Activated CD4-positive, alpha-beta memory T cell treated with anti-CD3 and anti-CD28 coated beads for 36 hours (primary cell): Measurements from ENCODE around the gene NKX3-2. TPM values are rescaled to one million over a fixed set of nuclear protein-coding genes. Genes with fewer than 3 reads are reported as not detected.
A peak's percentile ranks its signal among the peaks of the same experiment; 100 is the strongest.

Experiments used
- CTCF ChIA-PET: fragments of 350-600 bp; sonication (Branson Sonifier 250); formaldehyde crosslinking; loops from one replicate; lab custom pipeline; 2021; ENCODE audit warnings: antibody characterized with exemption, inconsistent platforms; lab: Charles Lee
- POLR2A ChIA-PET: fragments of 350-600 bp; sonication (Branson Sonifier 250); formaldehyde crosslinking; loops from one replicate; lab custom pipeline; 2021; ENCODE audit warnings: antibody characterized with exemption; lab: Charles Lee
- DNase-seq: peaks from one replicate; pipeline ENCODE4 v3.0.0-alpha.2; 2020
- H3K27ac Mint-ChIP-seq: one replicate; pipeline ENCODE4 v1.8.0; 2021; ENCODE audit warnings: mixed read lengths
- H3K27me3 Mint-ChIP-seq: one replicate; pipeline ENCODE4 v1.8.0; 2021; ENCODE audit warnings: mixed read lengths
- H3K36me3 Mint-ChIP-seq: one replicate; pipeline ENCODE4 v1.8.0; 2021; ENCODE audit warnings: mixed read lengths
- H3K4me1 Mint-ChIP-seq: one replicate; pipeline ENCODE4 v1.8.0; 2021; ENCODE audit warnings: low read depth, mixed read lengths
- H3K4me3 Mint-ChIP-seq: one replicate; pipeline ENCODE4 v1.8.0; 2021; ENCODE audit warnings: mild to moderate bottlenecking, mixed read lengths
- H3K9me3 Mint-ChIP-seq: one replicate; pipeline ENCODE4 v1.8.0; 2021; ENCODE audit warnings: mixed read lengths
- intact Hi-C: fragments of 100-400 bp; cut with micrococcal nuclease; formaldehyde crosslinking; loops from one replicate; pipeline ENCODE4 v1.15.1; 2023
- total RNA-seq, 2 experiments: library from RNA; stranded (reverse); gene quantifications; one replicate each; pipeline ENCODE4 v1.2.3, GENCODE V29; 2021

The NKX3-2 gene
- total RNA-seq, 2 experiments from 2014 or later = not detected

- ChIA-PET CTCF (no interaction called here), POLR2A (no interaction called here)
- Mint-ChIP-seq H3K4me1 (peaks cover 24% of the 10 kb centered on the region), H3K4me3 (no peak overlapping the region), H3K9me3 (peaks cover 4% of the 10 kb centered on the region), H3K27ac (no peak overlapping the region), H3K36me3 (peaks cover 15% of the 10 kb centered on the region), H3K27me3 (peaks cover 82% of the 10 kb centered on the region)
- peak; percentile 27 for DNase-seq
- intact Hi-C loops = no loop called here
Measured at GRCh38 chr4:13537011-13537831, 7.1 kb downstream of the NKX3-2 start.

GRCh38 chr4:13536607-13537006, 7.7 kb downstream of the NKX3-2 start:
- no peak overlapping the region for H3K27ac Mint-ChIP-seq
- CTCF ChIA-PET = no interaction called here
- H3K4me1 Mint-ChIP-seq = peaks cover 24% of the 10 kb centered on the region
- intact Hi-C loops = no loop called here
- POLR2A ChIA-PET = no interaction called here
- DNase-seq = no peak
- H3K27me3 Mint-ChIP-seq = peaks cover 81% of the 10 kb centered on the region
- H3K9me3 Mint-ChIP-seq = peaks cover 4% of the 10 kb centered on the region
- H3K4me3 Mint-ChIP-seq = no peak overlapping the region
- H3K36me3 Mint-ChIP-seq = peaks cover 15% of the 10 kb centered on the region

- peaks cover 4% of the 10 kb centered on the region for H3K9me3 Mint-ChIP-seq
- H3K27me3 Mint-ChIP-seq = peaks cover 82% of the 10 kb centered on the region
- peak overlapping the region; percentile 23 for H3K27ac Mint-ChIP-seq
- H3K36me3 Mint-ChIP-seq = peaks cover 14% of the 10 kb centered on the region
- no peak for DNase-seq
- intact Hi-C loops = no loop called here
- CTCF ChIA-PET = no interaction called here
- H3K4me3 Mint-ChIP-seq = no peak overlapping the region
- peaks cover 19% of the 10 kb centered on the region for H3K4me1 Mint-ChIP-seq
- POLR2A ChIA-PET = no interaction called here
Measured at GRCh38 chr4:13535708-13536361, 8.5 kb downstream of the NKX3-2 start.

- DNase-seq = no peak
- intact Hi-C loops = no loop called here
- POLR2A ChIA-PET = no interaction called here
- Mint-ChIP-seq H3K4me1 (peaks cover 19% of the 10 kb centered on the region), H3K27ac (peak overlapping the region; percentile 23), H3K4me3 (no peak overlapping the region), H3K27me3 (peaks cover 85% of the 10 kb centered on the region), H3K36me3 (peaks cover 13% of the 10 kb centered on the region), H3K9me3 (peaks cover 4% of the 10 kb centered on the region)
- CTCF ChIA-PET = no interaction called here
Measured at GRCh38 chr4:13535118-13535517, 9.2 kb downstream of the NKX3-2 start.

GRCh38 chr4:13534344-13535063, 9.8 kb downstream of the NKX3-2 start:
- intact Hi-C loops = no loop called here
- ChIA-PET CTCF (no interaction called here), POLR2A (no interaction called here)
- Mint-ChIP-seq H3K4me3 (no peak overlapping the region), H3K36me3 (peaks cover 11% of the 10 kb centered on the region), H3K27me3 (peaks cover 86% of the 10 kb centered on the region), H3K4me1 (peaks cover 15% of the 10 kb centered on the region), H3K27ac (peak overlapping the region; percentile 24), H3K9me3 (peaks cover 4% of the 10 kb centered on the region)
- DNase-seq = no peak

GRCh38 chr4:13533670-13534343, 10.5 kb downstream of the NKX3-2 start:
- intact Hi-C loops = no loop called here
- Mint-ChIP-seq H3K9me3 (peaks cover 4% of the 10 kb centered on the region), H3K27ac (peak overlapping the region; percentile 24), H3K36me3 (peaks cover 13% of the 10 kb centered on the region), H3K27me3 (peaks cover 85% of the 10 kb centered on the region), H3K4me1 (peaks cover 16% of the 10 kb centered on the region), H3K4me3 (no peak overlapping the region)
- ChIA-PET POLR2A (no interaction called here), CTCF (no interaction called here)
- no peak for DNase-seq

GRCh38 chr4:13531625-13531998, 12.7 kb downstream of the NKX3-2 start:
- intact Hi-C loops = no loop called here
- H3K9me3 Mint-ChIP-seq = no peaks in the 10 kb centered on the region
- H3K4me3 Mint-ChIP-seq = no peak overlapping the region
- H3K27me3 Mint-ChIP-seq = peaks cover 82% of the 10 kb centered on the region
- no peak for DNase-seq
- no peak overlapping the region for H3K27ac Mint-ChIP-seq
- POLR2A ChIA-PET = interaction anchor here (1.0 kb wide), 1 partner anchor 11 kb away, joined by 3 read pairs; no protein-coding TSS in a partner anchor
- CTCF ChIA-PET = interaction anchor here (1.4 kb wide), 1 partner anchor 17 kb away, joined by 4 read pairs; no protein-coding TSS in a partner anchor
- H3K4me1 Mint-ChIP-seq = peaks cover 22% of the 10 kb centered on the region
- H3K36me3 Mint-ChIP-seq = peaks cover 5% of the 10 kb centered on the region

- ChIA-PET POLR2A (no interaction called here), CTCF (interaction anchor here (1.4 to 3.8 kb wide), 2 partner anchors 10 to 17 kb away, joined by 4 to 12 read pairs; no protein-coding TSS in a partner anchor)
- no peak overlapping the region for H3K27ac Mint-ChIP-seq
- peaks cover 3% of the 10 kb centered on the region for H3K36me3 Mint-ChIP-seq
- peaks cover 22% of the 10 kb centered on the region for H3K4me1 Mint-ChIP-seq
- H3K27me3 Mint-ChIP-seq = peaks cover 82% of the 10 kb centered on the region
- intact Hi-C loops = no loop called here
- no peak overlapping the region for H3K4me3 Mint-ChIP-seq
- no peak for DNase-seq
- no peaks in the 10 kb centered on the region for H3K9me3 Mint-ChIP-seq
Measured at GRCh38 chr4:13530823-13531624, 13.3 kb downstream of the NKX3-2 start.

- H3K4me3 Mint-ChIP-seq = no peak overlapping the region
- peaks cover 4% of the 10 kb centered on the region for H3K9me3 Mint-ChIP-seq
- H3K27ac Mint-ChIP-seq = no peak overlapping the region
- H3K4me1 Mint-ChIP-seq = peaks cover 22% of the 10 kb centered on the region
- H3K27me3 Mint-ChIP-seq = peaks cover 82% of the 10 kb centered on the region
- ChIA-PET CTCF (interaction anchor here (3.8 kb wide), 1 partner anchor 12 kb away, joined by 12 read pairs; no protein-coding TSS in a partner anchor), POLR2A (no interaction called here)
- H3K36me3 Mint-ChIP-seq = peaks cover 3% of the 10 kb centered on the region
- intact Hi-C loops = loop anchor here (2.0 kb wide), 1 partner anchor 45 kb away; the partner anchor contains the start of gene RAB28
- no peak for DNase-seq
Measured at GRCh38 chr4:13529128-13529919, 15.0 kb downstream of the NKX3-2 start.

- ChIA-PET POLR2A (no interaction called here), CTCF (interaction anchor here (3.8 kb wide), 1 partner anchor 13 kb away, joined by 12 read pairs; no protein-coding TSS in a partner anchor)
- intact Hi-C loops = loop anchor here (1.0 to 2.0 kb wide), 2 partner anchors 17 to 44 kb away; partner anchors contain the start of gene RAB28
- Mint-ChIP-seq H3K27me3 (peaks cover 82% of the 10 kb centered on the region), H3K9me3 (peaks cover 10% of the 10 kb centered on the region), H3K4me3 (no peak overlapping the region), H3K4me1 (peaks cover 20% of the 10 kb centered on the region), H3K27ac (no peak overlapping the region), H3K36me3 (peaks cover 3% of the 10 kb centered on the region)
- no peak for DNase-seq
Measured at GRCh38 chr4:13528821-13529127, 15.5 kb downstream of the NKX3-2 start.
